NCI-H2227 (cell line): ENCODE data around the gene CREB5.

Source experiments
- DNase-seq: peaks from one replicate; lab custom pipeline; 2025; ENCODE audit not compliant: unreplicated experiment; lab: John Stamatoyannopoulos, UW

CREB5 gene

GRCh38 chr7:28840592-28840995 is 428.3 kb downstream of the CREB5 start:
- no peak for DNase-seq

GRCh38 chr7:28841766-28842165 is 429.4 kb downstream of the CREB5 start:
- DNase-seq = no peak

DNA sequence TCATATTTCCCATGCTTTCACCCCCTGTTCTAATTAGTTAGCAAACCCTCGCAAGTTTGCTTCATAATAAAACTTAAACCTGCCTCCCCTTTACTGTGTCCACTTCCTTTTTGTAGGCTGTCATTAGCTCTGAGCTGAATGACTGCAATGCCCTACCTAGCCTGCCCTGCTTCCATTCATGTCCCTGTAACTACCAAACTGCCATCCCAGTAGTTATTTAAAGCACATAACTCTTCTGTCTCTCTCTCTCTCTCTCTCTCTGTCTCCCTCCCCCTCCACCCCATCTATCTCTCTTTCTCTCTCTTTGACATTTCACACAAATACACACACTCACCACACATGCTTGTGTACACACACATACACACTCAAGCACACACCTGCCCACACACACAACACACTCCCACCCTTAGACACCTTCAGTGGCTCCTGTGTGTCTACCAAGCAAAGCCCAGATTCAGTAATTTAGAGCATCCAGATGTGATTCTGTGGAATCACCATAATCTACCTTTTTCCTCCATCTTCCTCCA is 430.5 kb downstream of the CREB5 start:
- no peak for DNase-seq

- no peak for DNase-seq
These were observed 432.8 kb downstream of the CREB5 start for GRCh38 chr7:28845106-28845505.

DNA sequence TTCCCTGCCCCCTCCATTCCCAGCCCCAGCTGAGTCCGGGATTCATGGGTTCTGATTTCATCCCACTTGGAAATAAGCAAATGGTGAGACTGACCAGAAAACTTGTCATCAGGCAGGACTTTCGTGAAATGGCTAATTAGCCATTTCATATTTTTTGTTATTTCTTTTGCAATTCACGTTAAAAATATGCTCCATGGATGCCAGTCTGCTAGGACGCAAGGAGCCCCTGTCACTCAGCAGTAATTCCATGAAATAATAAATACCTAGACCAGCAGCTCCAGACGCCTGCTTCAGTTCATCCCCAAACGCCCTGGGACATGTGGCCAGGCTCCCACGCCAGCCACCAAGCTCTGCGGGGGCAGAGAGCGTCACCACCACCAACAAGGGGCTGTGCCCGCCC is 434.9 kb downstream of the CREB5 start:
- DNase-seq = no peak

GRCh38 chr7:28847681-28848080 is 435.4 kb downstream of the CREB5 start:
- DNase-seq = no peak

DNA sequence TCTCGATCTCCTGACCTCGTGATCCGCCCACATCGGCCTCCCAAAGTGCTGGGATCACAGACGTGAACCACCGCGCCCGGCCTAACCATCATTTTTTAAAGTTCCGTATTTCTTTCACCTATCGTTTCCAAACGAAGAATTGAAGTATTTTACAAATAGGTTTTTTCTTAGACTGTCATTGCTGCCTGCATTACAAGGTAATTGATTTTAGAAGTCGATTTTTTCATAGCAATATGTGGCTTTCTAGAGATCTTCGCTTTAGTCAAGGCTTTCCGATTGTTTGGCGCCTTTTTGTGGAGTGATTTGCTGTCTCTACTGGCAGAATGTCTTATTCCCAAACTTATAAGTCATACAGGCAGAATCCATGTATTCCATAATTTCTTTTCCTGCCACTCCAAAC is 436.6 kb downstream of the CREB5 start:
- no peak for DNase-seq

- no peak for DNase-seq
These were observed 438.4 kb downstream of the CREB5 start for GRCh38 chr7:28850699-28851098.

DNA sequence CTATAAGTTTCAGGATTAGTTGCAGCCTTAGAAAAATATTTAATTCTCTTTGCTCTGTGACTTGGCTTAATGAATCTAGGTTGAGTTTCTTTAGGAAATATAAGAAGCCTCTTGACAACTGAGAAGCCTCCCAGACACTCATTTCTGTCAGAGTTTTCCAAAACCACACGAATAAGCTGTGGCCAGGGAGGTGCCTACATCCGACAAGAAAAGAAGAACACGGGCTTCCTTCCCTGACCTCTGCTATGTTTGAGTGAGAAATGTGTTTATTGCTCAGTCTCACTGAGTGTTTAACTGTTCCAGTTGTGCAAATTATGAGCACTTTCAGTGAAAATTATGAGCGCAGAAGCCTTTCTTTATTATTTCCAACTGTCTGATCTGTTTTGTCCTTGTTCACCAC is 440.8 kb downstream of the CREB5 start:
- DNase-seq = no peak

DNA sequence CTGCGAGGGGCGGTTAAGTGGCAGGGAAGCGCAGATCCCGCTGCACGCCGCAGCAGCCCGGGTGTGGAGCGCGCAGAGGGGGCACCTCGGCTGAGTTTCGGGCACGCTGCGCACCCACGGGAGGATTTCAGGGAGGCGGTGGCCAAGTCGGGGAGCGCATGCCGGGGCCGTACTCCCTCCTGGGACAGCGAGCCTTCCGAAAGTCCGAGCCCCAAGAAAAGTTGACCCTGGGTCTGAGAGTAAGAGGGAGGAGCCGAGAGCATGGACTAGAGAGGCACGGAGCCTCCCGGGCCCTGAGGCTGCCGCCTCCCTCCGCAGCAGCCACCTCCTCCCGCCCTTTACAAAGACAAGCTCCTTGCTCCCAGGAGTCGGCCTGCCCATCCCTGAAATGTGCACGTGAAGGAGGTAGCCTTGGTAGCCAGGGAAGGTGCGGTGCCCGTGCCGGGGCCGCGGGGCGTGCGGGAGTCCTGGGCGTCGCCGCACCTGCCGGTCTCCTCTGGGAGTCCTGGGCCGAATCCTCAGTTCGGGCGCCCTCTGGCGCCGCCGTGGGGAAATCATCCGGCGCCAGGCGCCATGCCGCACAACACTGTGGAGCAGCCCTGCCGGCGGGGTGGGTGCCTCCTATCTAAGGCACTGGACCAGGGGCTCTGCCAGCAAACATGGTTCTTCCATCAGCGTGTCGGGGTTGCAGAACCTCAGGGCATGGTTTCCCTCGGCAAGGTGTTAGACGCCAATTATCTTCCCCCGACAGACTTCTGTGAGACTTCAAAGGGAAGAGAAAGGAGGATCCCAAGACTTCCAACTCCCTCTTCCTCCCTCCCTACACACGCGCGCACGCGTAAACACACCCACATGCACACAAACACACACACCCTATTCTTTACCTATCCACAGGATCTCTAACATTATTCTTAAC is 441.8 kb downstream of the CREB5 start:
- DNase-seq = peak; percentile 85

- DNase-seq = no peak
These were observed 442.4 kb downstream of the CREB5 start for GRCh38 chr7:28854750-28855074.

DNA sequence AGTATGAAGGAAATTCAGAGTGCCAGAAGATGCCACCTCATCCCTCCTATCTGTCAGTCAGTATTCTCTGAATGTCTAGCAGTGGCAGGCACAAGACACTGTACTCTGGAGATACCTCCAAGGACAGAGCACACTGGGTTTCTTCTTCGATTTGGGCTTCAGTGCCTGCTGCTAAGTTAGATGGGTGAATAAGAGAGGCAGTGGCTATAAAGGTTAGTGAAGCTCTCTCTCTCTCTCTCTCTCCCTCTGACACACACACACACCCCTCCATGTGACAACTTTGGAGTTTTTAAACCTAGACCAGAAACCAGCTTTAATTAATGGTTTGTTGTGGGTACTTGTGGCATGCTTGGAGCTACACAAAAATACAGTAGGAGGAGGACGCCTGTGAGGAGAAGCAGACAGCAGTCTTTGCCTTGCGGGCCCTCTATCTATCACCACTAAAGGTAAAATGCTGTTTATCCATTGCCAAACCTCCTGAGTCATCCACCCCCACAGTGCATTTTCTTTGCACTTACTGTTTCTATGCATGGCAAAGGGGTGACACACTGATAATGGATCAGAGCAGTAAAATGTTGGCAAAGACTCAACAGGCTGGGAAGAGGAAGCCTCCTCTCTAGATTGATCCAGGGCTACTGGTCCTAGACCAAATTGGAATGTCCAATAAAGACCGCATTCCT is 443.4 kb downstream of the CREB5 start:
- DNase-seq = no peak

- DNase-seq = no peak
These were observed 444.3 kb downstream of the CREB5 start for GRCh38 chr7:28856656-28857055.

- DNase-seq = no peak
These were observed 445.9 kb downstream of the CREB5 start for GRCh38 chr7:28858206-28858605.

DNA sequence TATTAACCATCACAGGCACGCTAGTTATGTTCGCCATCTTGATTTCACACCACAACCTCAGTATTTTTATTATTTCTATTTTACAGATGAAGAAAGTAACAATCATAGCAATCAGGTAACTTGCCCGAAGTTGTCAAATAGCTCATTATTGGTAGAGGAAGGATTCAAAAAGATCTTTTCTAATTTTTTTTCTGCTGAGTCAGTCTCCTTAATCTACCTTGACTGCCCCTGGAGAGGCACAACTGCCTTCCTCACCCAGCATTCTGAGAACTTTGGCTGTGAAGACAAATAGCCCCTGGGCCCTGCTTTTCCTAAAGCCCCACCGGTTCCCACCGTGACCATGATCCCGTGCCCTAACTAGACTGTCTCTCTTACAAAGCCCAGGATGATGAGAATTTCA is 446.6 kb downstream of the CREB5 start:
- DNase-seq = no peak

GRCh38 chr7:28861825-28862224 is 449.5 kb downstream of the CREB5 start:
- DNase-seq = no peak

GRCh38 chr7:28862595-28863272 is 450.4 kb downstream of the CREB5 start:
- no peak for DNase-seq

- no peak for DNase-seq
These were observed 453.4 kb downstream of the CREB5 start for GRCh38 chr7:28865601-28866144.

DNA sequence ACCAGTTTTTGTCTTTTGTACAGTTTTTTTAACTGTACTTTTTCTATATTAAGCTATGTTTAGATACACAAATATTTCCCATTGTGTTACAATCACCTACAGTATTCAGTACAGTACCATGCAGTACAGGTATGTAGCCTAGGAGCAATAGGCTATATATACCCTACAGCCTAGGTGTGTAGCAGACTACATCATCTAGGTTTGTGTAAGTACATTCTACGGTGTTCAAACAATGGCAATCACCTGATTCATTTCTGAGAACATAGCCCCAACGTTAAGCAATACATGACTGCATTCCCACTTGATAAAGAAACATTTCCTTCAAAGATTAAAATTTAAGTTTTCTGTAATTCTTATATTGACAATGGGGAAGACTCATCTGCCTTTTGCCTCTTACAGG is 456.4 kb downstream of the CREB5 start:
- DNase-seq = no peak

DNA sequence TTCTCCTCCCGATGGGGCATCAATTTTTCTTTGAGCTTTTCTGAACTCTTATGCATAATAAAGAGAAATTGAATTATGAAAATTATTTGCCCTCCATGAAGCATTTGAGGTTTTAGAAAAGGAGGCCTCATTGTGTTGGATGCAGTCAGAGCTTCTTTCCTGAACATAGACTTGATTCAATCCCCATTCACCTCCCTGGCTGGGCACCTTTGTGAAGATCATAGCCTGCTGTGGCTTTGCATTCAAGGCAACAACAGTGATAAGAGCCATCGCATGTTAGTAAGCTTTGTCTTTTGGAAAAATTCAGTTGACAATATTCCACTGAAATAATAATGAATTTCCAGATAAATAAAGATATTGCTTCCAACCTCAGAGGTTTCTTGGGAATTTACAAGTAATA is 458.8 kb downstream of the CREB5 start:
- DNase-seq = no peak

DNA sequence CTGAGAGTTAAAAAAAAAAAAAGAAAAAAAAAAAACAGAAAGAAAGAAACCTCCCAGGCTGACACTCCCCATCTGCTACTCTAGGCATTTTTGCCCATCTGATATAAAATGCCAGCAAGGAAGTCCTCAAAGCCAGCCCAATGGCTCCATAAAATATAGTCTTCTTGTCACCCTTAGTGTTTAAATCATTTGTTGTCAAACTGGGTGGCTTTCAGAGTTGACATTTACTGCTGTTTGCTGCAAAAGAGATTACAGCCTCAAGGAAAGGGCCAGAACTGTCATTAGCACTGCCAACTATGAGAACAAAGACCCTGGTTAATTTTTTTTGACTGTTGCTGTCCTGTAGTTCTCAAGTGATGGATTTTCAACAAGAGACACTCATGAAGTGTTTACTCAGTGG is 459.3 kb downstream of the CREB5 start:
- DNase-seq = peak; percentile 73
